OCI-LY1 (cell line): ENCODE data around the gene TSR3.

Experiments used
- H2AFZ ChIP-seq: fragments of 200-600 bp; sonication (generic), shearing (Covaris generic); 2 replicates; pipeline ENCODE4 v1.6.0; 2014; ENCODE audit warnings: antibody characterized with exemption, mild to moderate bottlenecking, low read length
- H3F3A ChIP-seq: fragments of 200-600 bp; sonication (generic), shearing (Covaris generic); 2 replicates; pipeline ENCODE4 v1.6.0; 2014; ENCODE audit warnings: mild to moderate bottlenecking, antibody characterized with exemption, low read length, moderate library complexity; ENCODE audit not compliant: insufficient read depth
- H3K27ac ChIP-seq: fragments of 200-600 bp; sonication (generic); 2 replicates; pipeline ENCODE4 v1.5.1; 2014; ENCODE audit warnings: low read length, mixed run types, mild to moderate bottlenecking, low read depth; ENCODE audit not compliant: poor library complexity, severe bottlenecking
- H3K27me3 ChIP-seq: fragments of 200-600 bp; sonication (generic); 2 replicates; pipeline ENCODE4 v1.6.0; 2014; ENCODE audit warnings: antibody characterized with exemption, mild to moderate bottlenecking, low read length, moderate library complexity; ENCODE audit not compliant: insufficient read depth
- H3K36me3 ChIP-seq: fragments of 200-600 bp; sonication (generic); 2 replicates; pipeline ENCODE4 v1.6.1; 2014; ENCODE audit warnings: mild to moderate bottlenecking, antibody characterized with exemption, low read length, moderate library complexity, mixed read lengths; ENCODE audit not compliant: insufficient read depth
- H3K4me1 ChIP-seq: fragments of 200-600 bp; sonication (generic); 2 replicates; pipeline ENCODE4 v1.5.1; 2014; ENCODE audit warnings: mild to moderate bottlenecking, low read length, moderate library complexity; ENCODE audit not compliant: insufficient read depth, severe bottlenecking
- H3K4me2 ChIP-seq: fragments of 200-600 bp; sonication (generic), shearing (Covaris generic); 2 replicates; pipeline ENCODE4 v1.6.1; 2014; ENCODE audit warnings: low read length
- H3K4me3 ChIP-seq: fragments of 200-600 bp; sonication (generic); 2 replicates; pipeline ENCODE4 v1.5.1; 2014; ENCODE audit warnings: low read length, low read depth, mild to moderate bottlenecking, mixed read lengths; ENCODE audit not compliant: poor library complexity, severe bottlenecking
- H3K79me2 ChIP-seq: fragments of 200-600 bp; shearing (Covaris generic); 2 replicates; pipeline ENCODE4 v1.6.1; 2016; ENCODE audit warnings: mixed run types, low read length, mixed read lengths; ENCODE audit not compliant: insufficient read depth
- H3K9ac ChIP-seq: fragments of 200-600 bp; sonication (generic), shearing (Covaris generic); 2 replicates; pipeline ENCODE4 v1.6.1; 2014; ENCODE audit warnings: mild to moderate bottlenecking, low read length, mixed read lengths
- H3K9me2 ChIP-seq: fragments of 200-600 bp; sonication (generic), shearing (Covaris generic); 2 replicates; pipeline ENCODE4 v1.6.1; 2014; ENCODE audit warnings: low read depth, mild to moderate bottlenecking, low read length, mixed read lengths
- H3K9me3 ChIP-seq: fragments of 200-600 bp; shearing (Covaris generic); 2 replicates; pipeline ENCODE4 v1.6.1; 2014; ENCODE audit warnings: low read length, mixed read lengths
- H4K20me1 ChIP-seq: fragments of 200-600 bp; sonication (generic), shearing (Covaris generic); 2 replicates; pipeline ENCODE4 v1.6.0; 2016; ENCODE audit warnings: mild to moderate bottlenecking, low read length; ENCODE audit not compliant: insufficient read depth
- CTCF ChIP-seq: fragments of 200-600 bp; sonication (generic), shearing (Covaris generic); IDR thresholded peaks from 2 replicates; pipeline ENCODE4 v1.5.1; 2017; ENCODE audit warnings: mild to moderate bottlenecking, antibody characterized with exemption, low read length, moderate library complexity, mixed read lengths
- EZH2 ChIP-seq: fragments of 200-600 bp; sonication (generic), shearing (Covaris generic); IDR thresholded peaks from 2 replicates; pipeline ENCODE4 v1.8.0; 2017; ENCODE audit warnings: borderline replicate concordance, mixed run types, mild to moderate bottlenecking, antibody characterized with exemption, low read length, moderate library complexity, mixed read lengths

The TSR3 gene

GRCh38 chr16:1345651-1346421 lies 5.8 kb downstream of the TSR3 start:
- Histone ChIP-seq H3K4me2 (no peak overlapping the region), H3K79me2 (no peaks in the 10 kb centered on the region), H3K27me3 (peaks cover 4% of the 10 kb centered on the region; the same call in 1 of the 2 replicates), H4K20me1 (no peaks in the 10 kb centered on the region), H3K9ac (no peak overlapping the region), H3K27ac (no peak overlapping the region), H3K4me3 (no peak overlapping the region), H3F3A (no peaks in the 10 kb centered on the region), H3K9me3 (no peaks in the 10 kb centered on the region), H3K9me2 (no peaks in the 10 kb centered on the region), H2AFZ (no peak overlapping the region), H3K4me1 (peaks cover 29% of the 10 kb centered on the region), H3K36me3 (peaks cover 19% of the 10 kb centered on the region)
- TF ChIP-seq CTCF (no peak), EZH2 (no peak)

GRCh38 chr16:1345087-1345486 lies 6.6 kb downstream of the TSR3 start:
- Histone ChIP-seq H3K9ac (no peak overlapping the region), H2AFZ (no peak overlapping the region), H3K4me1 (peaks cover 21% of the 10 kb centered on the region), H3K79me2 (no peaks in the 10 kb centered on the region), H3K9me2 (no peaks in the 10 kb centered on the region), H3F3A (no peaks in the 10 kb centered on the region), H4K20me1 (no peaks in the 10 kb centered on the region), H3K4me3 (no peak overlapping the region), H3K27me3 (peaks cover 4% of the 10 kb centered on the region; the same call in 1 of the 2 replicates), H3K36me3 (peaks cover 19% of the 10 kb centered on the region), H3K9me3 (no peaks in the 10 kb centered on the region), H3K27ac (no peak overlapping the region), H3K4me2 (no peak overlapping the region)
- TF ChIP-seq CTCF (no peak), EZH2 (no peak)

DNA sequence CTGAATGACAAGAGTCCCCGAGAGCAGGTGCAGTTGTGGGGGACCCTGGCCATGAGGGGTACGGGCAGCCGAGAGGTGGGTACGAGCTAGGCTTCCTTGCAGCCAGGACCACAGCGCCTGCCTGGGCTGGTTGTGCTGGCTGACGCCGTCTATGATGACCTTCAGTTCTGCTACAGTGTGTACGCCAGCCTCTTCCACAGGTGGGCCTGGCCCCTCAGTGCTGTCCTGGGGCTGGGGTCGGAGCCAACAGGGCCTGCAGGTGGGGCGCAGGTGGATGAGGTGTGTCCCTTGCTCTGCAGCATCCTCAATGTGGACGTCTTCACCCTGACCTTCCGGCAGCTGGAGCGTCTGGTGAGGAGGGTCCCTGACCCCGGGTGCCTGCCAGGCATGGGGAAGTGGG lies 7.2 kb downstream of the TSR3 start:
- Histone ChIP-seq H3F3A (no peaks in the 10 kb centered on the region; the same call in 1 of the 2 replicates), H3K4me2 (no peak overlapping the region), H3K27ac (no peak overlapping the region), H3K9ac (no peak overlapping the region), H3K9me3 (no peaks in the 10 kb centered on the region), H3K27me3 (peaks cover 4% of the 10 kb centered on the region; the same call in 1 of the 2 replicates), H3K4me1 (peaks cover 19% of the 10 kb centered on the region), H3K4me3 (no peak overlapping the region), H4K20me1 (no peaks in the 10 kb centered on the region), H3K9me2 (no peaks in the 10 kb centered on the region), H2AFZ (no peak overlapping the region), H3K79me2 (no peaks in the 10 kb centered on the region), H3K36me3 (peaks cover 14% of the 10 kb centered on the region)
- TF ChIP-seq CTCF (no peak), EZH2 (no peak)
